SK-N-SH treated with all-trans-retinoic acid at 6 μM for 48 hours (cell line): Measurements from ENCODE around the gene SLC22A1.
A peak's percentile ranks its signal among the peaks of the same experiment; 100 is the strongest.

Experiments
- ATAC-seq: fragments of 200-7000 bp; cut with Tn5 transposase; 3 replicates; pipeline ENCODE4 v1.9.1; 2020; ENCODE audit warnings: mild to moderate bottlenecking, moderate library complexity
- ARNTL ChIP-seq: fragments of 450-650 bp; formaldehyde crosslinking; IDR thresholded peaks from 2 replicates; pipeline ENCODE4 v1.5.0; 2020; ENCODE audit warnings: low read depth, mild to moderate bottlenecking, moderate library complexity, borderline replicate concordance
- CREB5 ChIP-seq: fragments of 250-450 bp; sonication (Bioruptor Pico); IDR thresholded peaks from 2 replicates; pipeline ENCODE4 v1.5.1; 2020; ENCODE audit warnings: low read depth, mild to moderate bottlenecking, moderate library complexity
- CSDC2 ChIP-seq: fragments of 250-450 bp; sonication (Bioruptor Pico); IDR thresholded peaks from 2 replicates; pipeline ENCODE4 v1.5.0; 2020; ENCODE audit warnings: mild to moderate bottlenecking, moderate library complexity
- CSRNP3 ChIP-seq: fragments of 250-450 bp; sonication (Bioruptor Pico); IDR thresholded peaks from 2 replicates; pipeline ENCODE4 v1.5.1; 2021; ENCODE audit warnings: mild to moderate bottlenecking, moderate library complexity
- ESRRG ChIP-seq: fragments of 250-450 bp; sonication (Bioruptor Pico); IDR thresholded peaks from 2 replicates; pipeline ENCODE4 v1.6.1; 2021; ENCODE audit warnings: mild to moderate bottlenecking
- ISL1 ChIP-seq: fragments of 250-450 bp; sonication (Bioruptor Pico); IDR thresholded peaks from 2 replicates; pipeline ENCODE4 v2.1.2; 2022; ENCODE audit warnings: mild to moderate bottlenecking, moderate library complexity
- OSR1 ChIP-seq: fragments of 250-450 bp; sonication (Bioruptor Pico); IDR thresholded peaks from 2 replicates; pipeline ENCODE4 v1.8.0; 2022; ENCODE audit warnings: moderate library complexity, mild to moderate bottlenecking, inconsistent platforms
- PATZ1 ChIP-seq: fragments of 250-450 bp; sonication (Bioruptor Pico); IDR thresholded peaks from 2 replicates; pipeline ENCODE4 v1.8.0; 2020; ENCODE audit warnings: mild to moderate bottlenecking, moderate library complexity, borderline replicate concordance
- POU6F1 ChIP-seq: fragments of 250-450 bp; sonication (Bioruptor Pico); IDR thresholded peaks from 2 replicates; pipeline ENCODE4 v1.8.0; 2021; ENCODE audit warnings: low read depth, mild to moderate bottlenecking, moderate library complexity, borderline replicate concordance
- PPARA ChIP-seq: fragments of 250-450 bp; sonication (Bioruptor Pico); IDR thresholded peaks from 2 replicates; pipeline ENCODE4 v1.5.0; 2020; ENCODE audit warnings: mild to moderate bottlenecking, borderline replicate concordance
- RARB ChIP-seq: fragments of 250-450 bp; sonication (Bioruptor Pico); IDR thresholded peaks from 2 replicates; pipeline ENCODE4 v1.8.0; 2021; ENCODE audit warnings: mild to moderate bottlenecking, moderate library complexity
- SNAI2 ChIP-seq: fragments of 250-450 bp; sonication (Bioruptor Pico); IDR thresholded peaks from 2 replicates; pipeline ENCODE4 v1.5.0; 2020; ENCODE audit warnings: mild to moderate bottlenecking, moderate library complexity
- TCF4 ChIP-seq: fragments of 250-450 bp; sonication (Bioruptor Pico); IDR thresholded peaks from 2 replicates; pipeline ENCODE4 v1.8.0; 2021; ENCODE audit warnings: mild to moderate bottlenecking, moderate library complexity, borderline replicate concordance
- TOX ChIP-seq: fragments of 250-450 bp; sonication (Bioruptor Pico); IDR thresholded peaks from 2 replicates; pipeline ENCODE4 v1.8.0; 2021; ENCODE audit warnings: mild to moderate bottlenecking, moderate library complexity, borderline replicate concordance
- TSHZ2 ChIP-seq: fragments of 250-450 bp; sonication (Bioruptor Pico); IDR thresholded peaks from 2 replicates; pipeline ENCODE4 v1.5.0; 2020; ENCODE audit warnings: mild to moderate bottlenecking, moderate library complexity
- ZC3H10 ChIP-seq: fragments of 250-450 bp; sonication (Bioruptor Pico); IDR thresholded peaks from 2 replicates; pipeline ENCODE4 v1.5.1; 2021; ENCODE audit warnings: mild to moderate bottlenecking, moderate library complexity
- ZFP3 ChIP-seq: fragments of 250-450 bp; sonication (Bioruptor Pico); IDR thresholded peaks from 2 replicates; pipeline ENCODE4 v1.5.0; 2020; ENCODE audit warnings: mild to moderate bottlenecking, moderate library complexity
- ZNF565 ChIP-seq: fragments of 450-650 bp; formaldehyde crosslinking; conservative IDR thresholded peaks from 2 replicates; pipeline ENCODE4 v1.5.0; 2020; ENCODE audit warnings: low read depth, mild to moderate bottlenecking, moderate library complexity
- ZNF70 ChIP-seq: fragments of 450-650 bp; formaldehyde crosslinking; IDR thresholded peaks from 2 replicates; pipeline ENCODE4 v1.5.0; 2020; ENCODE audit warnings: mild to moderate bottlenecking, moderate library complexity
- ZNF8 ChIP-seq: fragments of 450-650 bp; formaldehyde crosslinking; IDR thresholded peaks from 2 replicates; pipeline ENCODE4 v1.5.0; 2020; ENCODE audit warnings: mild to moderate bottlenecking, moderate library complexity

SLC22A1 gene

GRCh38 chr6:160137130-160137988, 15.7 kb downstream of the SLC22A1 start:
- TF ChIP-seq ESRRG (no peak), ZFP3 (CRISPR knock-in tag) (no peak), CREB5 (CRISPR knock-in tag) (no peak), ZNF565 (CRISPR knock-in tag) (no peak), ISL1 (no peak), RARB (CRISPR knock-in tag) (no peak)
- no peak for ATAC-seq

- peak; percentile 59 for ATAC-seq
- TF ChIP-seq SNAI2 (CRISPR knock-in tag) (no peak), ZNF565 (CRISPR knock-in tag) (no peak), CSDC2 (no peak)
- TF ChIP-seq, all 23 proteins: peak for 0
Observed at GRCh38 chr6:160137989-160138835, 16.6 kb downstream of the SLC22A1 start.

- ATAC-seq = no peak
- TF ChIP-seq PPARA (CRISPR knock-in tag) = no peak
- TF ChIP-seq CSDC2 = no peak
- TF ChIP-seq POU6F1 (CRISPR knock-in tag) = no peak
- TF ChIP-seq ESRRG = no peak
- no peak for TF ChIP-seq TSHZ2 (CRISPR knock-in tag)
- no peak for TF ChIP-seq ZFP3 (CRISPR knock-in tag)
- no peak for TF ChIP-seq ZC3H10 (CRISPR knock-in tag)
- no peak for TF ChIP-seq ZNF565 (CRISPR knock-in tag)
- TF ChIP-seq ZNF8 (CRISPR knock-in tag) = no peak
- no peak for TF ChIP-seq RARB (CRISPR knock-in tag)
- TF ChIP-seq ZNF70 (CRISPR knock-in tag) = no peak
- no peak for TF ChIP-seq CSRNP3 (CRISPR knock-in tag)
- no peak for TF ChIP-seq CREB5 (CRISPR knock-in tag)
- TF ChIP-seq SNAI2 (CRISPR knock-in tag) = no peak
- no peak for TF ChIP-seq PATZ1 (CRISPR knock-in tag)
- no peak for TF ChIP-seq ISL1
- TF ChIP-seq TCF4 = no peak
- no peak for TF ChIP-seq OSR1 (CRISPR knock-in tag)
- TF ChIP-seq TOX = no peak
- TF ChIP-seq ARNTL (CRISPR knock-in tag) = no peak
Observed at GRCh38 chr6:160138839-160139419, 17.3 kb downstream of the SLC22A1 start.
